DOHH2 (cell line): ENCODE measurements around the gene RPTOR.

Source experiments
- H3F3A ChIP-seq: fragments of 200-600 bp; sonication (generic), shearing (Covaris generic); 2 replicates; pipeline ENCODE4 v1.6.0; 2016; ENCODE audit warnings: antibody characterized with exemption, mild to moderate bottlenecking; ENCODE audit not compliant: control insufficient read depth, insufficient read depth
- H3K27ac ChIP-seq: fragments of 200-600 bp; sonication (generic); 2 replicates; pipeline ENCODE4 v1.5.1; 2014; ENCODE audit warnings: low read depth, mild to moderate bottlenecking, low read length, moderate library complexity
- H3K27me3 ChIP-seq: fragments of 200-600 bp; sonication (generic); 2 replicates; pipeline ENCODE4 v1.6.1; 2014; ENCODE audit warnings: mild to moderate bottlenecking, low read length, mixed read lengths; ENCODE audit not compliant: control insufficient read depth
- H3K36me3 ChIP-seq: fragments of 200-600 bp; sonication (generic); 2 replicates; pipeline ENCODE4 v1.6.1; 2014; ENCODE audit warnings: mild to moderate bottlenecking, low read length, moderate library complexity, mixed read lengths; ENCODE audit not compliant: control insufficient read depth
- H3K4me1 ChIP-seq: fragments of 200-600 bp; sonication (generic); 2 replicates; pipeline ENCODE4 v1.6.1; 2014; ENCODE audit warnings: mild to moderate bottlenecking, low read length, mixed read lengths; ENCODE audit not compliant: control insufficient read depth
- H3K4me2 ChIP-seq: fragments of 200-600 bp; sonication (generic); 2 replicates; pipeline ENCODE4 v1.6.0; 2014; ENCODE audit warnings: mild to moderate bottlenecking, low read length, moderate library complexity
- H3K4me3 ChIP-seq: fragments of 200-600 bp; sonication (generic); 2 replicates; pipeline ENCODE4 v1.5.1; 2014; ENCODE audit warnings: mild to moderate bottlenecking, low read length, mixed read lengths
- H3K79me2 ChIP-seq: fragments of 200-600 bp; sonication (generic); 2 replicates; pipeline ENCODE4 v1.6.1; 2014; ENCODE audit warnings: mild to moderate bottlenecking, low read length, mixed read lengths; ENCODE audit not compliant: control insufficient read depth
- H3K9me2 ChIP-seq: fragments of 200-600 bp; sonication (generic); replicated peaks from 2 replicates; pipeline ENCODE4 v1.6.1; 2014; ENCODE audit warnings: mild to moderate bottlenecking, low read length, mixed read lengths; ENCODE audit not compliant: control insufficient read depth
- H3K9me3 ChIP-seq: fragments of 200-600 bp; sonication (generic); 2 replicates; pipeline ENCODE4 v1.6.1; 2014; ENCODE audit warnings: antibody characterized with exemption, low read length, mixed read lengths; ENCODE audit not compliant: control insufficient read depth, insufficient read depth
- H4K20me1 ChIP-seq: fragments of 200-600 bp; sonication (generic); 2 replicates; pipeline ENCODE4 v1.6.0; 2014; ENCODE audit warnings: low read depth, mild to moderate bottlenecking, antibody characterized with exemption, low read length, moderate library complexity; ENCODE audit not compliant: control insufficient read depth, insufficient read depth
- EZH2phosphoT487 ChIP-seq: fragments of 200-600 bp; sonication (generic); IDR thresholded peaks from 2 replicates; pipeline ENCODE4 v1.6.1; 2017; ENCODE audit warnings: borderline replicate concordance, mild to moderate bottlenecking, antibody characterized with exemption, low read length, moderate library complexity, mixed read lengths
- TF ChIP-seq, protein P1 (sequence below): fragments of 200-600 bp; sonication (generic); IDR thresholded peaks from one replicate; pipeline ENCODE4 v1.5.1; 2014; ENCODE audit warnings: antibody characterized with exemption, mild to moderate bottlenecking, low read depth, low read length; ENCODE audit not compliant: poor library complexity, severe bottlenecking

Gene RPTOR

DNA sequence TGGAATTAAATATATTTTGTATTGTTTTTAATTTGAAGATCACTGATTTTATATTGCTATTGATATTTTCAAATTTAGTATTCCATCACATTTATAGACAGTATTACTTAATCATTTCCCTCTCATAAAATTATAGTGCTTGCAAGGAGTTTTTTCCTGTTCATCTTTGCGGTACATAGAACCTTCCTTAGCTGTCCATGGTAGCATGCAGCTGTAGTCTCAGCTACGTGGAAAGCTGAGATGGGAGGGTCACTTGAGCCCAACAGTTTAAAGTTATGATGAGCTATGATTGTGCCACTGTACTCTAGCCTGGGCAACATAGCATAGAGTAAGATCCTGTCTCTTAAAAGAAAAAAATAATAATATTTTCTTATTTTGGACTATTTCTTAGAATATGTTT is 231.2 kb downstream of the RPTOR start:
- Histone ChIP-seq H3K4me3 (no peak overlapping the region), H3K9me3 (no peaks in the 10 kb centered on the region), H3K27ac (peak overlapping the region; percentile 100), H3K9me2 (no peaks in the 10 kb centered on the region), H3K36me3 (peaks cover 50% of the 10 kb centered on the region), H3K79me2 (peaks cover 63% of the 10 kb centered on the region), H3K4me2 (peak overlapping the region; percentile 97; the same call in 1 of the 2 replicates), H3F3A (peaks cover 45% of the 10 kb centered on the region), H3K27me3 (no peaks in the 10 kb centered on the region), H4K20me1 (no peaks in the 10 kb centered on the region), H3K4me1 (peaks cover 100% of the 10 kb centered on the region)
- TF ChIP-seq EZH2phosphoT487 = no peak
- TF ChIP-seq, protein P1, sequence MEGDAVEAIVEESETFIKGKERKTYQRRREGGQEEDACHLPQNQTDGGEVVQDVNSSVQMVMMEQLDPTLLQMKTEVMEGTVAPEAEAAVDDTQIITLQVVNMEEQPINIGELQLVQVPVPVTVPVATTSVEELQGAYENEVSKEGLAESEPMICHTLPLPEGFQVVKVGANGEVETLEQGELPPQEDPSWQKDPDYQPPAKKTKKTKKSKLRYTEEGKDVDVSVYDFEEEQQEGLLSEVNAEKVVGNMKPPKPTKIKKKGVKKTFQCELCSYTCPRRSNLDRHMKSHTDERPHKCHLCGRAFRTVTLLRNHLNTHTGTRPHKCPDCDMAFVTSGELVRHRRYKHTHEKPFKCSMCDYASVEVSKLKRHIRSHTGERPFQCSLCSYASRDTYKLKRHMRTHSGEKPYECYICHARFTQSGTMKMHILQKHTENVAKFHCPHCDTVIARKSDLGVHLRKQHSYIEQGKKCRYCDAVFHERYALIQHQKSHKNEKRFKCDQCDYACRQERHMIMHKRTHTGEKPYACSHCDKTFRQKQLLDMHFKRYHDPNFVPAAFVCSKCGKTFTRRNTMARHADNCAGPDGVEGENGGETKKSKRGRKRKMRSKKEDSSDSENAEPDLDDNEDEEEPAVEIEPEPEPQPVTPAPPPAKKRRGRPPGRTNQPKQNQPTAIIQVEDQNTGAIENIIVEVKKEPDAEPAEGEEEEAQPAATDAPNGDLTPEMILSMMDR = no peak

DNA sequence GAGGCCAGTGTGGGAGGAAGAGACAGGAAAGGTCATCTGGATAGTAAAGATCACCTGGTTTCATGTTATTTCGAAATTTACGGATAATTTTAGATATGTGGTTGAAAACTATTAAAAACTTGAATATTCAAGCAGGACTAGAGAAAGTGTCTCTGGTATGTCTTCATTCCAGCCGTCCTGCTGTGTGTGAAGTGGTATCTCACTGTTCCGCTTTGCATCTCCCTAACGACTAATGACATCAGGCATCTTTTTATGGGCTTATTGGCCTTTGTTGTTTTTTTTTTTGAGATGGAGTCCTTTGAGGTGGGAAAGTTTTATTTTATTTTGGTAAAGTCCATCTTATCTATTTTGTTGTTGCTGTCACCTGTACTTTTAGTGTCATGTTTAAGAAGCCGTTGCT is 232.6 kb downstream of the RPTOR start:
- no peak for TF ChIP-seq EZH2phosphoT487
- peaks cover 43% of the 10 kb centered on the region for H3K36me3 ChIP-seq
- peaks cover 100% of the 10 kb centered on the region for H3K4me1 ChIP-seq
- H3K9me2 ChIP-seq = no peaks in the 10 kb centered on the region
- peak overlapping the region; percentile 100 for H3K27ac ChIP-seq
- H3F3A ChIP-seq = peaks cover 52% of the 10 kb centered on the region
- no peaks in the 10 kb centered on the region for H3K9me3 ChIP-seq
- H3K27me3 ChIP-seq = no peaks in the 10 kb centered on the region
- H3K4me3 ChIP-seq = no peak overlapping the region
- H4K20me1 ChIP-seq = no peaks in the 10 kb centered on the region
- H3K79me2 ChIP-seq = peaks cover 59% of the 10 kb centered on the region
- H3K4me2 ChIP-seq = no peak overlapping the region

DNA sequence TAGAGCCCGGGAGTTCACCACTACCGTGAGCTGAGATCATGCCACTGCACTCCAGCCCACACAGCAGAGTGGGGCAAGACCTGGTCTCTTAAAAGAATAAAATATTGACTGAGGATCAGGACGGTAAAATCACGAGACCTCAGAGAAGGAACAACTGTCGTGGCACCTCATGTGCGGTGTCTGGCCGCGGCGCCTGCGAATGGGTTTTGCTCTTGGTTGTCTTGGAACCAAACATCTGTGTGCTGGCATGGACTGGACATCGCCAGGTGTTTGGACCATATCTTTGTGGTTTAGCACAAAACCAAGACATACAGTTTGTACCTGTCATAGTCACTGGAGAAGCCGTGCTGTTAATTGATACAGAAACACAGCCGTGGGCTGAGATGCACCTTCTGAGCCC is 234.1 kb downstream of the RPTOR start:
- H3K27me3 ChIP-seq = no peaks in the 10 kb centered on the region
- no peaks in the 10 kb centered on the region for H4K20me1 ChIP-seq
- H3K36me3 ChIP-seq = peaks cover 45% of the 10 kb centered on the region
- TF ChIP-seq EZH2phosphoT487 = no peak
- TF ChIP-seq, protein P1 = no peak
- H3K27ac ChIP-seq = peak overlapping the region; percentile 100
- no peak overlapping the region for H3K4me3 ChIP-seq
- peaks cover 48% of the 10 kb centered on the region for H3F3A ChIP-seq
- H3K9me2 ChIP-seq = no peaks in the 10 kb centered on the region
- peaks cover 100% of the 10 kb centered on the region for H3K4me1 ChIP-seq
- peak overlapping the region; percentile 99 for H3K4me2 ChIP-seq
- H3K9me3 ChIP-seq = no peaks in the 10 kb centered on the region
- peaks cover 58% of the 10 kb centered on the region for H3K79me2 ChIP-seq

DNA sequence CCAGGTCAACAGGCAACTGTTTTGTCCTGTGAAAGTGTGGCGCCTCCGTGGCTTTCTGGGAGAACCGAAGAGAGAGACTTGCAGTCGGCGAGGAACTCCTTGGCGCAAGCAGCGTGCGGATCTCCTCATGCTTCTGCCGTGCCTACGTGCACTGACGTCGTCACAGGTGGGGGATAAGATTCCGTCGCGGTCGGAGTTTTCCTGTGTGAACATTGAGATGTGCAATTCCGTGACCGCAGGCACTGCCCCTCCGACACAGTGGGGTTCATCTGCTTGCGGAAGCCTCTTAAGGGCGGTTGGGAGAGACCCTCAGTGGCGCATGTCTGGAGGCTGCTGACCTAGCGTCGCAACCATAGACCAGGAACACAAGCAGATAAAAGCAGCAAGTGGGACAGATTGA is 234.7 kb downstream of the RPTOR start:
- H3K4me1 ChIP-seq = peaks cover 98% of the 10 kb centered on the region
- no peaks in the 10 kb centered on the region for H3K9me3 ChIP-seq
- peak overlapping the region; percentile 99 for H3K4me2 ChIP-seq
- peak overlapping the region; percentile 100 for H3K27ac ChIP-seq
- TF ChIP-seq, protein P1 = no peak
- no peak for TF ChIP-seq EZH2phosphoT487
- H3K79me2 ChIP-seq = peaks cover 58% of the 10 kb centered on the region
- no peaks in the 10 kb centered on the region for H3K9me2 ChIP-seq
- peak overlapping the region; percentile 78 for H3K4me3 ChIP-seq
- peaks cover 39% of the 10 kb centered on the region for H3K36me3 ChIP-seq
- H3K27me3 ChIP-seq = no peaks in the 10 kb centered on the region
- no peaks in the 10 kb centered on the region for H4K20me1 ChIP-seq
- peaks cover 42% of the 10 kb centered on the region for H3F3A ChIP-seq
